GM23338 (cell line): ENCODE results near the gene AKR1E2.

ENCODE experiments used
- CTCF ChIP-seq, 2 experiments: fragments of 200-600 bp in 1 of 2; sonication (generic) in 1 of 2; conservative IDR thresholded peaks; 2 replicates each; pipeline versions ENCODE4 v1.5.1 to v1.6.1; 2016 to 2017; ENCODE audit warnings: antibody characterized with exemption in 2 of 2, low read depth in 2 of 2, mild to moderate bottlenecking in 2 of 2, moderate library complexity in 1 of 2
- EZH2 ChIP-seq: fragments of 200-600 bp; sonication (generic); IDR thresholded peaks from one replicate; pipeline ENCODE4 v1.8.0; 2017; ENCODE audit warnings: antibody characterized with exemption, mild to moderate bottlenecking, low read depth; ENCODE audit not compliant: unreplicated experiment
- EZH2phosphoT487 ChIP-seq: fragments of 200-600 bp; sonication (generic); IDR thresholded peaks from one replicate; pipeline ENCODE4 v1.8.1; 2018; ENCODE audit warnings: antibody characterized with exemption; ENCODE audit not compliant: unreplicated experiment
- JUNB ChIP-seq: IDR thresholded peaks from one replicate; pipeline ENCODE4 v1.6.1; 2016; ENCODE audit warnings: antibody characterized with exemption; ENCODE audit not compliant: unreplicated experiment
- NANOG ChIP-seq: IDR thresholded peaks from 2 replicates; pipeline ENCODE4 v1.6.1; 2016; ENCODE audit warnings: antibody characterized with exemption, borderline replicate concordance
- POLR2AphosphoS5 ChIP-seq: IDR thresholded peaks from 2 replicates; pipeline ENCODE4 v1.6.1; 2016; ENCODE audit warnings: antibody characterized with exemption, low read depth

- TF ChIP-seq CTCF (conservative IDR thresholded peaks at IDR 0.05; ENCODE audit: low read depth in 2 of 2) (no peak), POLR2AphosphoS5 (no peak), EZH2 (no peak), EZH2phosphoT487 (no peak), JUNB (no peak), NANOG (no peak)
Observed at GRCh38 chr10:4892681-4893080, 66.7 kb downstream of the AKR1E2 start.
